ENCODE results near the gene MRFAP1.
"Not testable (repeated sequence)": the region's sequence is repeated elsewhere in the genome, so short reads cannot be mapped to it uniquely, and the experiment has no call there.

MRFAP1 gene

GRCh38 chr4:6643141-6643847 lies 2.8 kb downstream of the MRFAP1 start:
- DNase-seq (ENCODE audit: low spot score), result no peak
- TF ChIP-seq CTCF (IDR thresholded peaks at IDR 0.05; ENCODE audit: extremely low read depth, insufficient read depth, missing control alignments), result no peak
- in situ Hi-C loops (cut with MboI; ENCODE audit: low pct_unique_long_range_greater_than_20kb, low sequenced_read_pairs, unreplicated experiment), result no loop called here

GRCh38 chr4:6644792-6645530 lies 4.5 kb downstream of the MRFAP1 start:
- no peak for DNase-seq (ENCODE audit: low spot score)
- in situ Hi-C loops (cut with MboI; ENCODE audit: low pct_unique_long_range_greater_than_20kb, low sequenced_read_pairs, unreplicated experiment), result no loop called here
- TF ChIP-seq CTCF (IDR thresholded peaks at IDR 0.05; ENCODE audit: extremely low read depth, insufficient read depth, missing control alignments), result no peak

DNA sequence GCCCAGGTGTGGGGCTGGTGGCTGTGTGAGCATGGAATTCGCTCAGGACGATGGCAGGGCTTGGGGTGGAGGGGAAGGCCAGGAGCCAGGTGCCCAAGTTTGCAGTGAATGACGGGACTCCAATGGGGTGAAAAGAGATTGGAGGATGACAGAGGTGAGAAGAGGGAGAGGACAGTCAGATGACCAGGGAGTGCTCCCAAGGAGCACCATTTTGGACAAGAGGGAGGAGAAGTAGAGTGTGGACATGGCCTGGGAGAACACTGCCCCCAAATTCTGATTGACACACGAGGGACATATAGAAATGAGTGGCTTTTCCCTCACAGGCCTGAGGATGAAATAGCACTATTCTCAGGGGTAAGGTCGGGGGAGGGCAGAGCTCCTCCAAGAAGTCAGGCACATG lies 6.7 kb downstream of the MRFAP1 start:
- in situ Hi-C loops (cut with MboI; ENCODE audit: low pct_unique_long_range_greater_than_20kb, low sequenced_read_pairs, unreplicated experiment), result no loop called here
- DNase-seq (ENCODE audit: low spot score), result no peak
- no peak for TF ChIP-seq CTCF (IDR thresholded peaks at IDR 0.05; ENCODE audit: extremely low read depth, insufficient read depth, missing control alignments)

- in situ Hi-C loops (cut with MboI; ENCODE audit: low pct_unique_long_range_greater_than_20kb, low sequenced_read_pairs, unreplicated experiment), result no loop called here
- DNase-seq (ENCODE audit: low spot score), result no peak
- no peak for TF ChIP-seq CTCF (IDR thresholded peaks at IDR 0.05; ENCODE audit: extremely low read depth, insufficient read depth, missing control alignments)
Observed at GRCh38 chr4:6647582-6648230, 7.2 kb downstream of the MRFAP1 start.

DNA sequence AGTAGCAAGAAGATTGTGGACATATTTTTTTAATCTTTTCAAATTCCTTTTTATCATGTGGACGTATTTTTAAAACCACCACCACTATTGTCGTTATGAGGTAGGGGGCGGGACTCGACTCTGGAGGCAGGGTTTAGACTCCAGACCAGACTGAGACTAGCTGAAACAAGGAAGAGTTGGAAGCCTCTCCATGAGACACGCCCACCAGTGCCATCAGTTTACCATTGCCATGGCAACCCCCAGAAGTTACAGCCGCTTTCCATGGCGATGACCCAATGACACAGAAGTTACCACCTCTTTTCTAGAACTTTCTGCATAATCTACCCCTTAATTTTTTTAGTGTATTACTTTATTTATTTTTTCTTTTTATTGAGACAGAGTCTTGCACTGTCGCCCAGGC lies 8.7 kb downstream of the MRFAP1 start:
- TF ChIP-seq CTCF (IDR thresholded peaks at IDR 0.05; ENCODE audit: extremely low read depth, insufficient read depth, missing control alignments), result no peak

GRCh38 chr4:6654211-6654610 lies 13.7 kb downstream of the MRFAP1 start:
- DNase-seq (ENCODE audit: low spot score); in situ Hi-C loops (cut with MboI; ENCODE audit: low pct_unique_long_range_greater_than_20kb, low sequenced_read_pairs, unreplicated experiment): not testable (repeated sequence)

More for the DNA sequence above, 8.7 kb downstream of the MRFAP1 start:
- no peak for DNase-seq (ENCODE audit: low spot score)
- in situ Hi-C loops (cut with MboI; ENCODE audit: low pct_unique_long_range_greater_than_20kb, low sequenced_read_pairs, unreplicated experiment), result no loop called here

- in situ Hi-C loops (cut with MboI; ENCODE audit: low pct_unique_long_range_greater_than_20kb, low sequenced_read_pairs, unreplicated experiment); DNase-seq (ENCODE audit: low spot score): not testable (repeated sequence)
Observed at GRCh38 chr4:6655291-6655690, 14.8 kb downstream of the MRFAP1 start.

Data from GM13977 (cell line).